NCI-H1105 (cell line): Measurements from ENCODE around the gene WNK2.

Source experiments
- DNase-seq: peaks from one replicate; lab custom pipeline; 2025; lab: John Stamatoyannopoulos, UW

WNK2 gene

DNA sequence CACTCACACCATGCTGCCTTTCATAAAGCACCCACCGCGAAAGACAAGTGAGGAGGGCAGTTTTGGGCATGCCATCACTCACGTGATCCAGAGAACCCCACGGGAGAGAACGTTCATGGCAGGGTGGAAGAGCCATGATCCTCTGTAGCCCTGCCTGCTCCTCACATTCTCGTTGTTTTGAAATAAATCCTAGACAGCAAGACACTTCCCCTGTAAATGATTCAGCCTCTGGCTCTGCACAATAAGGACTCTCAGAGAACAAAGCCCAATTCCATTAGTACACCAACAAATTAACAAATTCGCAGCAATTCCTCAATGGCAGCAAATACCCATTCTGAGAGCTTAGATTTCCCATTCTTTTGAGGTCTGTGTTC is 71.5 kb downstream of the WNK2 start:
- DNase-seq, result no peak

DNA sequence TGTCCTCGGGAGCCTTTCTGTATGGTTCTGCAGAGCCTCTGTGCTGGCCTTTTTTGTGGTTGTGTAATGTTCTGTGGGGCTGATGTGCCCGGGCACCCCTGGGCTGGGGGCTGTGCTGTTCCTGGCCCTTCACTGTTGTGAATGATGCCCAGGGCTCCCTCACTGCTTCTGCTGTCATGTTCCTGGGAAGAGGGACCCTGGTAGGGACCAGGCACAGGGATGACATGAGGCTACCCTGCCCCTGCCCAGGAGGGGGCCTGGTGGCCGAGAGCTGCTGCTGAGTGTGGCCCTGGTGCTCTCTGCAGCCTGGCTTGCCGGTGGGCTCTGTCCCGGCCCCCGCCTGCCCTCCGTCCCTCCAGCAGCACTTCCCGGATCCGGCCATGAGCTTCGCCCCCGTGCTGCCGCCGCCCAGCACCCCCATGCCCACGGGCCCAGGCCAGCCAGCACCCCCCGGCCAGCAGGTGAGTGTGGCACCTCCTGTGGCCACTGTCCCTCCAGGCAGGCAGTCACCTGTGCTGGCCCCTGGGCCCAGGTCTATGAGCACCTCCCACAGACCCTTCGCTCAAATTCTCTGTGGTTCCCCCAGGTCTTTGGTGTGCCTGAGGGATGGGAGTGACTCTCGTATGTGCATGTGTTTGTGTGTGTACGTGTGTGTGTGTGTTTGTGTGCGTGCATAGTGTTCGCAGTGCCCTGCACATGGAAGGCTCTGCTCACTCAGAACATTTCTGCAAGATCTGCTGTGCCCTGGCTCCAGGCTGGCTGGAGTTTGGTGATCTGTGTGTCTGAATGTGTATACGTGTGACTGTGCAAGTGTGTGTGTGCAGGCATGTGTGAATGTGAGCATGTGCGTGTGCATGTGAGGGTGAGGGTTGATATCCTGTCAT is 72.3 kb downstream of the WNK2 start:
- no peak for DNase-seq

DNA sequence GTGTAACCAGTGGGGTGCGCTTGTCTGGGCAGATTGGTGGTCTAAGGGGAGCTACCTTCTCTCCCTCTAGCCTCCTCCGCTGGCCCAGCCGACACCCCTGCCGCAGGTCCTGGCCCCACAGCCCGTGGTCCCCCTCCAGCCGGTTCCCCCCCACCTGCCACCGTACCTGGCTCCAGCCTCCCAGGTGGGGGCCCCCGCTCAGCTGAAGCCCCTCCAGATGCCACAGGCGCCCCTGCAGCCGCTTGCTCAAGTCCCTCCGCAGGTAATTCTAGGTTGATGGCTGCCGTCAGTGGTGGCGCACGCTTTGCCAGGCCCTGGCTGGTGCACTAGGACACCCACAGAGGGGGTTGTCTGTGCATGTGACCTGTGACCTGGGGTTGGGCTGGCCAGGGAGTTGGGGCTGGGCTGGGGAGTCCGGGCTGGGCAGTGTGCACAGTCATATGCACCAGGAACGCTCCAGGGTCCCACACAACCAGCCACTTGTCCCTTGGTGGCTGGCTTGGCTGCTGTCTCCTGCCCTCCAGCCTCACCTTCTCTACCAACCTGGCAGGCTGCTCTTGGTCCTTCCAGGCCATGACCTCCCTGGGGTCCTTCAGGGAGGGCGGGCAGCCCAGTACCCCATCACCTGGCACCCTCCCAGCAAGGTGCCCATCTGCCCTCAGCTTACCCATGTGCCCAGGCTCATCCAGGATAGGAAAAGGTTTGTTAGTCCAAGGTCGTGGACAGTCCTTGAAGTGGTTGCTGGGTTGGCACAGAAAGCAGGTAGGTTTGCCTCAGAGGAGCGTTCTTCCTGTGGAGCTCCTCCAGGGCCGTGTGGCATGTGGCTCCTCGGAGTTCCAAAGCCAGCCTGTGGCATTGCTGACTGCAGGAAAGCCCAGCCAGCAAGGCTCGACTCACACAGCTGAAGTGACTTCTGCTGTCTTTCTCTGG is 73.2 kb downstream of the WNK2 start:
- DNase-seq, result no peak

GRCh38 chr9:93257808-93258331 is 73.9 kb downstream of the WNK2 start:
- DNase-seq, result no peak

- DNase-seq, result no peak
Measured at GRCh38 chr9:93258419-93258817, 74.5 kb downstream of the WNK2 start.

- no peak for DNase-seq
Measured at GRCh38 chr9:93258818-93259489, 75.0 kb downstream of the WNK2 start.

- DNase-seq, result no peak
Measured at GRCh38 chr9:93259490-93260262, 75.7 kb downstream of the WNK2 start.

GRCh38 chr9:93260263-93261066 is 76.5 kb downstream of the WNK2 start:
- no peak for DNase-seq

DNA sequence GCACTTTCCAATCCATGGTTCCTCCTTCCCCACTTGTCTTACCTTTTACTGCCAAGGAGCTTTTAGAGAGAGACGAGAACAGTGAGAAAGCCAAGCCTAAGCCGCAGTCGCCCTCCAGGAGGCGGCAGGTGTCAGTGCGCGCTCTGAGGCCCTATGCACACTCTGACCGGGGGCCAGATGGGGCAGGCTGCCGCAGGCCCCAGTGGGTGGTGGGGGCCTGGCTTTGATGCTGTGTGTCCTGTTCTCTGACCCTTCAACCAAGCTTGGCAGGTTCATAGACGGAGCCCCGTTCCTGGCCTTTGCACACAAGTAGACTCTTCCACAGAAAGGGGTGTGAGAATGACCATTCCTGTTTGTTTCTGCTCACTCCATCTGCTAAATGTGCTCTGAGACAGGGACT is 77.3 kb downstream of the WNK2 start:
- DNase-seq, result no peak

- no peak for DNase-seq
Measured at GRCh38 chr9:93261735-93262523, 78.0 kb downstream of the WNK2 start.

GRCh38 chr9:93262537-93263310 is 78.8 kb downstream of the WNK2 start:
- DNase-seq, result no peak

DNA sequence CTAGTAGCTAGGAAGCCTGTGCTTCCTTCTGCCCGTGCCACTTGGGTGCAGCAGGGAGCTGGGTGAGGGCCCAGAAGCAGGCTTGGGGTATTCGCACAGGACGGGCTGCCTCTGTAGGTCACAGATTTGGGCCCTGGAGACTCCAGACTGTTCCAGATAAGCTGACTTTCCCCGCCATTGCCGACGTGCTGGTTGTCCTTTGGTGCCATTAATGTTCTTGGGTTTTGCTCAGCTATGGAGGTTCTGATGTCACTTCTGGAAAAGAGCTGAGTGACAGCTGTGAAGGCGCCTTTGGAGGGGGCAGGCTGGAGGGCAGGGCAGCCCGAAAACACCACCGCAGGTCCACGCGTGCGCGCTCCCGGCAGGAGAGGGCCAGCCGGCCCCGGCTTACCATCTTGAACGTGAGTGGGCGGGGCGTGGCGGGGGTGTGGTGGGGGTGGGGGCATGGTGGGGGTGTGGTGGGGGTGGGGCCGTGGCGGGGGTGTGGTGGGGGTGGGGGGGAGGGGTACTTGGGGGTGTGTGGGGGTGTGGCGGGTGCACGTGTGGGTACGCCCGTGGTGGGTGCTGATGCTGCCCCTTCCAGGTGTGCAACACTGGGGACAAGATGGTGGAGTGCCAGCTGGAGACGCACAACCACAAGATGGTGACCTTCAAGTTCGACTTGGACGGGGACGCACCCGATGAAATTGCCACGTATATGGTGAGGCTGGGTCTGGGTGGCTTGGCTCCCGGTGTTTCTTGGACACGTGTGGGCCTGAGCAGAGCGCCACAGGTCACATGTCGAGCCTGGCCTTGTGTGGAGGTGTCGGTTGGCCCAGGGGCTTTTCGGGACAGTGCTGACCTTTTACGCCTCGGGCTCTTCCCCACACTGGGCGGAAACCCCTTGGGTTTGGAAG is 79.6 kb downstream of the WNK2 start:
- DNase-seq, result no peak

DNA sequence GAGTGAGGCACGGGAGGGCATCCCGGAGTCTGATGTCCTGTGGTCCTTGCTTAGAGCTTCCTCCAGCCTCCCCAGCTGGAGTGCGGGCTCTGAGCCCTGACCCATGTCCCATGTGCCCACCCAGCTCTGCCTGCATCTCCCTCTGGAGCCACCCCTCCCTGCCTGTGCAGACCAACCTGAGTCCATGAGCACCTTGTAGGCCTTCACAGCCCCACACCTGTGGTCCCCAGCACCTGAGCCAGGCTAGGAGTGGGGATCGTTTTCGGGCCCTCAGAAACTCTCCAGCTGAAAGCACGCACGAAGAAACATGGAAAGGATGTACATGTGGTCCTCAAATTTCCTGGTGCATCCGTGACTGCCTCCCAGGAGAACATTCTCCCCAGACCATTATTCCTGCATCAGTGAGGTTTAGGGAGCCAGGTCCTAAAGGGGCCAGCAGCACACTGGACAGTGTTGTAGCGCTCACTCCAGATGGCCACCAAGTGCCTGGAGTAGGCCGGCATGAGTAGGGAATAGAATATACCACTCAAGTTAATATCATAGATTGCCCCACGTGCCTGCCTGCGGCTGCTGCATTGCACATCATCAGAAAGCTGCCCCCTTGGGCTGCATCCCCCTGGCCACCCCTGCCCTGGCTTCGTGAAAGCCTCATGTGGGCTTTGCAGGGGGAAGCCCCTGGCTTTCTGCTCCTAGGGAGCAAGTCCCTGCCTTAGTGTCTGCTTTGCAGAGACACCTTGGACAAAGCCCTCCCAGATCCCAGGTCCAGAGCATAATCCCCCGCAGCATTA is 80.6 kb downstream of the WNK2 start:
- DNase-seq, result no peak

GRCh38 chr9:93265301-93265971 is 81.5 kb downstream of the WNK2 start:
- no peak for DNase-seq

DNA sequence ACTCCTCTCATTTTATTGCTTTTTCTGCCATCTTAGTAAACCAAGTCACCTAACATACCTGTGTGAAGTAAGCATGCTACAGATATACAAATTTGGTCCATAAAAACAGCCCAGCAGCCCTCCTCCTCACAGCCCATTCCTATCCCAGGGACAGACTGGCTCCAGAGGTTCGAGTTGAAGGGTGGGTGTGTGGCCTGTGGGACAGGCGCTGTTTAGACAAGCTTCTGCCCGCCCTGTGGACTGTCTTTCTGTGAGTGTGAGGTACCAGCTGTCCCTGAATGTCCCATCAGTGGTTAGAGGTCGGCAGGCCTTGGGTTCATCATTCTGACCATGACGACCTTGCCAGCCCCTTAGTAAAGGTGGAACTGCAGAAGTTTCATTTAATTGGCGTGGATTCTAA is 82.0 kb downstream of the WNK2 start:
- DNase-seq, result no peak

DNA sequence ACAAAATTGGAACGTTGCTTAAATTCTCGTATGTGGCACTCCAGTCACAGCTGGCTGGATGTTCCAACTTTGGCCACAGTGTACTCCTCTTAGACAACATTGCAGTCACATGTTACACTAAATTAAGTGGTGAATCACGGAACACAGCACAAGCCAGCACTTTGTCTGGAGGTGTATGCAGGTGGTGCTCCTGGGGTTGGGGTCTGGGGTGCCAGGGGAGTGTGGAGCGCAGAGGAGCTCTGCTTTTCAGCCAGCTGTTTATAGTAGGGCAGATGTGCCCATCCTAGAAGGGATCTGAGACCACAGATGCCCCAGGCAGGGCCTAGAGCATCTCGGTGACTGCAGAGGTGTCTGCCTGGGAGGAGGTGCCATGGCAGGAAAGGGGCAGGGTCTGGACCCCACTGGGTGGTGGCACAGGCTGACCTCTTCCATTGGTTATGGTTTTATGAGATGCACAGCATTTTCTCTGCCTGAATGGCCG is 82.6 kb downstream of the WNK2 start:
- DNase-seq, result no peak
